A549 (cell line): ENCODE data around the gene ACP4. TPM values are rescaled to one million over a fixed set of nuclear protein-coding genes. Genes with fewer than 3 reads are reported as not detected.

ENCODE experiments used
- ATAC-seq, 2 experiments: fragments of 200-7000 bp in 1 of 2; fragments of >200 bp in 1 of 2; cut with Nextera tagmentation in 1 of 2; cut with Tn5 transposase in 1 of 2; 3 replicates each; pipeline versions ENCODE4 v1.8.0 to v1.9.1; 2018 to 2020; ENCODE audit warnings: mild to moderate bottlenecking in 1 of 2, moderate library complexity in 1 of 2
- CTCF ChIA-PET: fragments of 300-600 bp; sonication (Branson Sonifier 250); formaldehyde crosslinking; extraction: SDS; loops from one replicate; lab custom pipeline; 2021; ENCODE audit warnings: antibody characterized with exemption, inconsistent platforms; lab: Yijun Ruan, JAX
- POLR2A ChIA-PET: fragments of 350-600 bp; formaldehyde crosslinking; extraction: SDS; loops from one replicate; lab custom pipeline; 2021; ENCODE audit warnings: antibody characterized with exemption, inconsistent platforms; lab: Yijun Ruan, JAX
- DNase-seq, 2 experiments: peaks; one replicate each; pipeline versions ENCODE4 v3.0.0 to v3.0.0-alpha.2; 2011 to 2016; ENCODE audit warnings: low read depth in 1 of 2, low spot score in 1 of 2
- FAIRE-seq: peaks from 2 replicates; lab custom pipeline; 2011; peaks lifted over from hg19 to GRCh38; lab: Jason Lieb, UNC
- H3K27ac ChIP-seq, 2 experiments: fragments of >200 bp; sonication (Bioruptor Twin); formaldehyde crosslinking; 3 replicates each; pipeline ENCODE4 v1.5.1; 2016 to 2017
- H3K4me1 ChIP-seq: fragments of >200 bp; sonication (Bioruptor Twin); formaldehyde crosslinking; 3 replicates; pipeline ENCODE4 v1.6.1; 2016
- H3K4me2 ChIP-seq: fragments of >200 bp; sonication (Bioruptor Twin); formaldehyde crosslinking; 3 replicates; pipeline ENCODE4 v1.6.1; 2016
- H3K4me3 ChIP-seq: fragments of >200 bp; sonication (Bioruptor Twin); formaldehyde crosslinking; 3 replicates; pipeline ENCODE4 v1.5.1; 2016
- H3K9me3 ChIP-seq: fragments of >200 bp; sonication (Bioruptor Twin); formaldehyde crosslinking; 3 replicates; pipeline ENCODE4 v1.6.1; 2016
- BCL3 ChIP-seq: fragments of >200 bp; sonication (Bioruptor Twin); formaldehyde crosslinking; IDR thresholded peaks from 3 replicates; pipeline ENCODE4 v1.6.1; 2016
- E2F6 ChIP-seq: IDR thresholded peaks from 2 replicates; pipeline ENCODE4 v1.6.1; 2012; ENCODE audit warnings: low read depth, borderline replicate concordance
- EP300 ChIP-seq, 2 experiments: fragments of >200 bp; sonication (Bioruptor Twin); formaldehyde crosslinking; IDR thresholded peaks; 2 replicates in 1 of 2; 3 replicates in 1 of 2; pipeline ENCODE4 v1.6.1; 2016 to 2017
- ESRRA ChIP-seq: fragments of 150-350 bp; IDR thresholded peaks from 2 replicates; pipeline ENCODE4 v1.6.1; 2014; ENCODE audit warnings: mild to moderate bottlenecking, low read length, borderline replicate concordance
- HDAC2 ChIP-seq: fragments of 200-600 bp; sonication (generic); IDR thresholded peaks from 2 replicates; pipeline ENCODE4 v1.6.1; 2016
- HMGXB4 ChIP-seq: fragments of 250-450 bp; sonication (Bioruptor Pico); IDR thresholded peaks from 2 replicates; pipeline ENCODE4 v1.5.0; 2021; ENCODE audit warnings: mild to moderate bottlenecking, moderate library complexity, borderline replicate concordance
- HOXA7 ChIP-seq: fragments of 250-450 bp; sonication (Bioruptor Pico); IDR thresholded peaks from 2 replicates; pipeline ENCODE4 v1.5.0; 2020; ENCODE audit warnings: mild to moderate bottlenecking, moderate library complexity
- HOXB13 ChIP-seq: fragments of 250-450 bp; sonication (Bioruptor Pico); IDR thresholded peaks from 2 replicates; pipeline ENCODE4 v1.5.0; 2020; ENCODE audit warnings: low read depth, mild to moderate bottlenecking, moderate library complexity
- MAX ChIP-seq: IDR thresholded peaks from 2 replicates; pipeline ENCODE4 v1.6.1; 2012
- MAZ ChIP-seq: fragments of 150-350 bp; IDR thresholded peaks from 2 replicates; pipeline ENCODE4 v1.6.1; 2014; ENCODE audit warnings: antibody characterized with exemption, low read depth, low read length, borderline replicate concordance
- NFE2L2 ChIP-seq: fragments of 150-350 bp; conservative IDR thresholded peaks from 2 replicates; pipeline ENCODE4 v1.6.1; 2014; ENCODE audit warnings: low read length
- NR3C1 ChIP-seq: fragments of >200 bp; sonication (Bioruptor Twin); formaldehyde crosslinking; IDR thresholded peaks from 3 replicates; pipeline ENCODE4 v1.6.1; 2017
- PHF8 ChIP-seq: fragments of 200-600 bp; sonication (generic); IDR thresholded peaks from 2 replicates; pipeline ENCODE4 v1.6.1; 2016; ENCODE audit warnings: low read depth, mild to moderate bottlenecking, antibody characterized with exemption, moderate library complexity, borderline replicate concordance
- POLR2A ChIP-seq: IDR thresholded peaks from 2 replicates; pipeline ENCODE4 v1.6.1; 2012; ENCODE audit warnings: mild to moderate bottlenecking, low read length
- RAD21 ChIP-seq, 2 experiments: fragments of >200 bp in 1 of 2; sonication (Bioruptor Twin) in 1 of 2; formaldehyde crosslinking in 1 of 2; IDR thresholded peaks in 1 of 2; conservative IDR thresholded peaks in 1 of 2; 2 replicates in 1 of 2; 3 replicates in 1 of 2; pipeline ENCODE4 v1.6.1; 2012 to 2018; ENCODE audit warnings: inconsistent platforms in 1 of 2
- RFX5 ChIP-seq: fragments of 450-650 bp; IDR thresholded peaks from 2 replicates; pipeline ENCODE4 v1.7.1; 2014; ENCODE audit warnings: antibody characterized with exemption, mild to moderate bottlenecking, moderate library complexity
- ZFP36 ChIP-seq: fragments of 450-650 bp; IDR thresholded peaks from 2 replicates; pipeline ENCODE4 v1.6.1; 2014; ENCODE audit warnings: borderline replicate concordance; ENCODE audit not compliant: partially characterized antibody
- ZNF302 ChIP-seq: fragments of 250-450 bp; sonication (Bioruptor Pico); IDR thresholded peaks from 2 replicates; pipeline ENCODE4 v1.9.0; 2021; ENCODE audit warnings: inconsistent platforms, mild to moderate bottlenecking, moderate library complexity
- WGBS: methylation state at CpG from one replicate; pipeline ENCODE4 v1.1.6; 2017; ENCODE audit errors: missing lambda C conversion rate; 5-methylcytosine and 5-hydroxymethylcytosine counted together
- polyA plus RNA-seq, 4 experiments: library from polyadenylated mRNA; depleted of rRNA in 3 of 4; stranded (reverse); fragments of >200 nt; fragmentation: RNase III in 1 of 4; extraction: RNeasy Plus Mini Kit Qiagen cat#74134 plus additional on column Dnase treatment in 1 of 4; gene quantifications; 2 replicates in 3 of 4; 3 replicates in 1 of 4; pipeline ENCODE4 v1.2.3, GENCODE V29; 2011 to 2017

Gene ACP4
- polyA plus RNA-seq, 2 of the 4 experiments (the other 2 are of a cell fraction) = not detected

DNA sequence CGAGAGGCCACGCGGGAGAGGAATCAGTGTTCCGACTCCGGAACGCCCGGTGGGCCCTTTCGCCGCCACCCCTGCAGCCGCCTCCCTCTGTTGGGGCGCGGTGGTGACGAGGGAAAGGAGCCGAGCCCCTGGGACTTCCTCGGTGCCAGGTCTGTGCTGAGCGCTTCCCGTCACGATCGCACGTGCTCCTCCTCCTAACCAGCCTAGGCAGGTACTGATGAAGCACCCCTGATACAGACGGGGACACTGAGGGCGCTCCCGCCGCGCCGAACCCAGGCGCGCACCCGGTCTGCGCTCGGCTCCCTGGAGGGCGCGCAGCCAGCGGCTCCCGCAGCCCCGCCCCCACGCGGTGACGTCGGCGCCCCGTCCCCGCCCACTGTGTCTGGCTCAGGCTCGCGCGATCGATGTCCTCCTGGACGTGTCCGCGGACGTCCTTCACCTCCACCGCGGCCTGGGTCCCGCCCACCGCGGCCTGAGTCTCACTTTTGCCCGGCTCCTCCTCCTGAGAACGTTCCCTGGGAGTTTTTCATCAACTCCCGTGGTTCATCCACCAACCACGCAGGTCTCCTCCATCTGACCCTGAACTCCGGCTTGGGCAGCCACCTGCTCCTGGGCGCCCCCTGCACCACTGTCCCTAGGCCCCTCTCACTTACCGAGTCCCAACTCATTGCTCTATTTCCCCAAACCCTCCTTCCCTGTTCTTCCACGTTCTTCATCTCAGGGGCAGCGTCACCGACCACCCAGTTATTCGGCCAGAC is 45.7 kb downstream of the ACP4 start (continued):
- TF ChIP-seq HMGXB4 (CRISPR knock-in tag) = no peak
- TF ChIP-seq HOXA7 (CRISPR knock-in tag) = no peak
- TF ChIP-seq POLR2A = peak; percentile 97
- no peak for TF ChIP-seq RFX5
- TF ChIP-seq HOXB13 (CRISPR knock-in tag) = no peak
- 0 out of 2 replicates have a peak, but pooled peaks have one; percentile 64 for TF ChIP-seq E2F6
- TF ChIP-seq BCL3 = peak; percentile 60; the same call in 1 of the 3 replicates
- TF ChIP-seq MAX = peak; percentile 74; the same call in 1 of the 2 replicates
- no peak for TF ChIP-seq NR3C1
- peak; percentile 53; the same call in 1 of the 2 replicates for TF ChIP-seq PHF8
- no peak for TF ChIP-seq HDAC2
- TF ChIP-seq MAZ = 0 out of 2 replicates have a peak, but pooled peaks have one; percentile 56
- no peak for TF ChIP-seq RAD21 (conservative IDR thresholded peaks at IDR 0.05 in 1 of 2, IDR thresholded peaks at IDR 0.05 in 1 of 2)
- TF ChIP-seq ESRRA = no peak

DNA sequence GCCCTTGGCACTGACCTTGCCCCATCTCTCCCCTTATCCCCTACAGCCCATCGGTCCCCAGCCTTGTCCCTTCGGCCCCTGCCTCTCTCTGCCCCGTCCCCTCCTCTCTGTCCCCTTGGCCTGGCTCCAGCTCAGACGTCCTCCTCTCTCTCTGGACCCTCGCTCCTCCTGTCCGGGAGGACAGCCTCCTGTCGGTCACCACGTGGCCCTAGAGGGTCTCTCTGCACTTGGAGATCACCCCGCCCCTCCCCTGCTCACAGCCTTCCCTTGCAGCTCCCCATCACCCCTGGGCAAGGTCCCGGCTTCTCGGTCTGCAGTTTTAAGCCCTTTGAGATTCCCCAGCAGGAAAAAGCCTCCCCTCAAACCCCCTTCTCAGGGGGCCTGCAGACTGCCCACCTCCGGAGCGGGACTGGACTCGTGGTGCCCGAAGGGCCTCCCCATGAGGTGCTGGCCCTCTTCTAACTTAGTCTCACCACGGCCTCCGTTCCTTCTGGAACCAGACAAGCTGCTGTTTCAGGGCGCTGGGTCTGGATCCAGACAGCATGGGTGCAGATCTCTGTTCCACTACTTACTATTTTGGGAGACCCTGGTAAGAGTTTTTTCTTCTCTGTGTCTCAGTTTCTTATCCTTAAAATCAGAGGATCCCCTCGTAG is 46.5 kb downstream of the ACP4 start:
- no peak for FAIRE-seq
- no peaks in the 10 kb centered on the region for H3K9me3 ChIP-seq
- DNase-seq = no peak
- 81% methylated on average over 19 of the region's 19 CpGs for WGBS
- H3K4me3 ChIP-seq = peak overlapping the region; percentile 56; the same call in 1 of the 3 replicates
- H3K27ac ChIP-seq = peak overlapping the region; percentile 64 to 83; a peak in 5 of 6 replicates
- POLR2A ChIA-PET = no interaction called here
- no peak for ATAC-seq
- CTCF ChIA-PET = interaction anchor here (0.7 to 4.8 kb wide), 4 partner anchors 18 to 180 kb away, joined by 3 to 39 read pairs (median 4); partner anchors contain the start of gene KLK3
- peaks cover 9% of the 10 kb centered on the region; the same call in 1 of the 3 replicates for H3K4me1 ChIP-seq
- TF ChIP-seq ZFP36 = no peak
- no peak for TF ChIP-seq NFE2L2
- TF ChIP-seq POLR2A = 0 out of 2 replicates have a peak, but pooled peaks have one; percentile 11
- H3K4me2 ChIP-seq = peak overlapping the region; percentile 91

DNA sequence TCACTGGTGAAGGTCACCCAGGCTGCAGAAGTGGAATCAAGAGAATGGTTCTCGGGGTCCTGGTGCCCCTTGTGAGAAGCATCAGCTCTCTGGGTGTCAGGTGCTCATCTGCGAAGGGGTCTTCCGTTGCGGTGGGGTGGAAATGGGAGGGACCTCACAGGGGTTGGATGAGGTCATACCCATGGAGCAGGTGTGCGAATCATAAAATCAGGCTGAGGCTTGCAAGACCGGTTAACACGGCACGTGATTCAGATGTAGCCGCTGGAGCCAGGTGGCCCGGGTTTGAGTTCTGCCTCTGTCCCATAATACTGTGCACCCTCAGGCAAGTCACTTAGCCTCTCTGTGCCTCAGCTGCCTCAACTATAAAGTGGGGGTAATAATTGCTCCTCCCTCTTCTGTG is 47.1 kb downstream of the ACP4 start:
- no peak for TF ChIP-seq RAD21 (conservative IDR thresholded peaks at IDR 0.05 in 1 of 2, IDR thresholded peaks at IDR 0.05 in 1 of 2)
- peak; percentile 29 for TF ChIP-seq ZFP36
- no peak for TF ChIP-seq ZNF302 (CRISPR knock-in tag)
- TF ChIP-seq EP300 (IDR thresholded peaks at IDR 0.05) = no peak
- 67% methylated on average over 10 of the region's 10 CpGs for WGBS

More for the DNA sequence above, 47.1 kb downstream of the ACP4 start:
- CTCF ChIA-PET = interaction anchor here (0.7 to 4.8 kb wide), 10 partner anchors 17 to 180 kb away, joined by 3 to 39 read pairs (median 4); partner anchors contain the start of gene KLK3
- no peak overlapping the region for H3K4me2 ChIP-seq
- ATAC-seq (no peak), FAIRE-seq (no peak), DNase-seq (no peak)
- H3K4me3 ChIP-seq = no peak overlapping the region
- no peak overlapping the region for H3K27ac ChIP-seq
- peaks cover 4% of the 10 kb centered on the region; the same call in 1 of the 3 replicates for H3K9me3 ChIP-seq
- H3K4me1 ChIP-seq = peaks cover 9% of the 10 kb centered on the region; the same call in 1 of the 3 replicates
- POLR2A ChIA-PET = no interaction called here
